Endothelial cell of umbilical vein (primary cell): Measurements from ENCODE around the gene TGFBR2. TPM values are rescaled to one million over a fixed set of nuclear protein-coding genes. Genes with fewer than 3 reads are reported as not detected.

ENCODE experiments used
- BruUV-seq: library from RNA; stranded (reverse); fragments of 400-500 nt; replicated peaks from 2 replicates; lab custom pipeline; 2021; lab: Mats Ljungman, UMichigan
- CTCF ChIA-PET: fragments of 300-600, 350-600 bp; sonication (Branson Sonifier 250); formaldehyde crosslinking; loops from one replicate; lab custom pipeline; 2021; ENCODE audit warnings: antibody characterized with exemption, inconsistent platforms; lab: Charles Lee
- POLR2A ChIA-PET: fragments of 300-600, 350-600 bp; sonication (Branson Sonifier 250); formaldehyde crosslinking; loops from one replicate; lab custom pipeline; 2021; ENCODE audit warnings: antibody characterized with exemption, inconsistent platforms; lab: Charles Lee
- DNase-seq: peaks from one replicate; pipeline ENCODE4 v3.0.0-alpha.2; 2011; ENCODE audit warnings: low read depth, low spot score
- FAIRE-seq: peaks from 2 replicates; lab custom pipeline; 2011; peaks lifted over from hg19 to GRCh38; lab: Jason Lieb, UNC
- H2AFZ ChIP-seq: 2 replicates; pipeline ENCODE4 v1.6.0; 2012; ENCODE audit warnings: low read depth, low read length, control low read depth, inconsistent platforms
- H3K27ac ChIP-seq: 2 replicates; pipeline ENCODE4 v1.5.1; 2011; ENCODE audit warnings: low read depth, mild to moderate bottlenecking, control low read depth, low read length, moderate library complexity; ENCODE audit not compliant: insufficient read depth
- H3K27me3 ChIP-seq, 2 experiments: 2 replicates each; pipeline versions ENCODE4 v1.6.0 to v1.6.1; 2011; ENCODE audit warnings: low read length in 2 of 2, mixed read lengths in 1 of 2; ENCODE audit not compliant: control insufficient read depth in 2 of 2, insufficient read depth in 2 of 2
- H3K36me3 ChIP-seq, 2 experiments: 2 replicates in 1 of 2; 3 replicates in 1 of 2; pipeline ENCODE4 v1.5.1; 2011; ENCODE audit warnings: low read length in 2 of 2, mild to moderate bottlenecking in 1 of 2, moderate library complexity in 1 of 2; ENCODE audit not compliant: control insufficient read depth in 2 of 2, insufficient read depth in 2 of 2; ENCODE audit errors: extremely low read depth in 1 of 2
- H3K4me1 ChIP-seq: 3 replicates; pipeline ENCODE4 v1.5.1; 2011; ENCODE audit warnings: mild to moderate bottlenecking, low read length; ENCODE audit not compliant: control insufficient read depth, insufficient read depth; ENCODE audit errors: extremely low read depth
- H3K4me2 ChIP-seq: 2 replicates; pipeline ENCODE4 v1.6.1; 2011; ENCODE audit warnings: low read length, control low read depth, mixed read lengths; ENCODE audit not compliant: insufficient read depth
- H3K4me3 ChIP-seq, 3 experiments: fragments of 200-600 bp in 1 of 3; sonication (generic), shearing (Covaris generic) in 1 of 3; replicated peaks in 1 of 3; 2 replicates each; pipeline ENCODE4 v1.5.1; 2011 to 2016; ENCODE audit warnings: control low read depth in 3 of 3, low read length in 3 of 3, mild to moderate bottlenecking in 2 of 3, inconsistent platforms in 1 of 3, low read depth in 1 of 3, moderate library complexity in 1 of 3; ENCODE audit not compliant: insufficient read depth in 1 of 3
- H3K79me2 ChIP-seq: 2 replicates; pipeline ENCODE4 v1.6.0; 2012; ENCODE audit warnings: low read length, inconsistent platforms; ENCODE audit not compliant: control insufficient read depth, insufficient read depth
- H3K9ac ChIP-seq: replicated peaks from 2 replicates; pipeline ENCODE3; 2011; ENCODE audit warnings: low read length, control low read depth; ENCODE audit not compliant: insufficient read depth; ENCODE audit errors: extremely low read depth
- H3K9me1 ChIP-seq: replicated peaks from 3 replicates; pipeline ENCODE4 v1.6.0; 2011; ENCODE audit warnings: mild to moderate bottlenecking, low read length; ENCODE audit not compliant: control insufficient read depth, insufficient read depth; ENCODE audit errors: extremely low read depth
- H3K9me3 ChIP-seq: replicated peaks from 2 replicates; pipeline ENCODE4 v1.5.1; 2012; ENCODE audit warnings: low read length, inconsistent platforms; ENCODE audit not compliant: control insufficient read depth, insufficient read depth
- H4K20me1 ChIP-seq: replicated peaks from 2 replicates; pipeline ENCODE3; 2011; ENCODE audit warnings: mild to moderate bottlenecking, low read length; ENCODE audit not compliant: control insufficient read depth, insufficient read depth; ENCODE audit errors: extremely low read depth
- EZH2 ChIP-seq: IDR thresholded peaks from 2 replicates; pipeline ENCODE4 v1.6.1; 2012; ENCODE audit warnings: borderline replicate concordance, low read depth, mild to moderate bottlenecking, moderate library complexity, low read length, inconsistent platforms; ENCODE audit not compliant: severe bottlenecking
- JUN ChIP-seq: IDR thresholded peaks from 2 replicates; pipeline ENCODE4 v1.6.1; 2011; ENCODE audit warnings: borderline replicate concordance, low read depth; ENCODE audit not compliant: insufficient read length, insufficient read depth
- MYC ChIP-seq: IDR thresholded peaks from one replicate; pipeline ENCODE4 v1.6.1; 2011; ENCODE audit warnings: mild to moderate bottlenecking, low read depth, low read length
- POLR2A ChIP-seq: IDR thresholded peaks from 2 replicates; pipeline ENCODE4 v1.6.1; 2012; ENCODE audit warnings: low read depth, mild to moderate bottlenecking, control low read depth, low read length
- POLR2AphosphoS5 ChIP-seq: IDR thresholded peaks from 2 replicates; pipeline ENCODE4 v1.6.1; 2012; ENCODE audit warnings: low read depth, mild to moderate bottlenecking, control low read depth, low read length, moderate library complexity; ENCODE audit not compliant: insufficient read depth
- dilution Hi-C: fragments of 300-500 bp; cut with MboI; formaldehyde crosslinking; loops from one replicate; pipeline ENCODE4 v1.15.0; 2019; ENCODE audit warnings: low sequenced_read_pairs; ENCODE audit not compliant: extremely low pct_ligation_motif_present
- intact Hi-C: fragments of 100-400 bp; cut with micrococcal nuclease; formaldehyde crosslinking; loops from one replicate; pipeline ENCODE4 v1.10.0; 2022
- polyA plus RNA-seq, 4 experiments: library from polyadenylated mRNA; depleted of rRNA in 3 of 4; stranded (reverse) in 3 of 4; unstranded in 1 of 4; fragments of >200 nt; gene quantifications; 2 replicates each; pipeline versions ENCODE4 v1.2.1 to v1.2.3, GENCODE V29; 2011 to 2012; ENCODE audit warnings: missing spikeins in 1 of 4
- total RNA-seq: library from RNA; stranded (reverse); gene quantifications from 2 replicates; pipeline ENCODE4 v1.2.3, GENCODE V29; 2021
- TF ChIP-seq, protein P1 (sequence below): IDR thresholded peaks from 2 replicates; pipeline ENCODE4 v1.6.1; 2011; ENCODE audit not compliant: insufficient read depth, insufficient read length

The TGFBR2 gene
- total and polyA plus RNA-seq, 2 donors (not counting 3 experiments of a cell fraction or from before 2014, with no cell fraction given): 227 to 250 TPM

- no peak overlapping the region for H3K27ac ChIP-seq
- dilution Hi-C loops: loop anchor here (25.0 kb wide), 1 partner anchor 267 kb away; no protein-coding TSS in a partner anchor
- H3K36me3 ChIP-seq: no peaks in the 10 kb centered on the region
- H3K27me3 ChIP-seq: no peaks in the 10 kb centered on the region
- POLR2A ChIA-PET: no interaction called here
- H4K20me1 ChIP-seq: no peaks in the 10 kb centered on the region
- intact Hi-C loops: loop anchor here (1.0 kb wide), 1 partner anchor 376 kb away; no protein-coding TSS in a partner anchor
- H3K9me1 ChIP-seq: no peaks in the 10 kb centered on the region
- DNase-seq: no peak
- peaks cover 25% of the 10 kb centered on the region for H3K79me2 ChIP-seq
- no peak overlapping the region for H3K9ac ChIP-seq
- H3K4me3 ChIP-seq: no peak overlapping the region
- H3K4me2 ChIP-seq: peak overlapping the region; percentile 1
- no TSS peak for BruUV-seq
- no peaks in the 10 kb centered on the region for H3K9me3 ChIP-seq
- TF ChIP-seq JUN (peak; percentile 31), POLR2A (no peak), POLR2AphosphoS5 (no peak), EZH2 (no peak)
- TF ChIP-seq, protein P1, sequence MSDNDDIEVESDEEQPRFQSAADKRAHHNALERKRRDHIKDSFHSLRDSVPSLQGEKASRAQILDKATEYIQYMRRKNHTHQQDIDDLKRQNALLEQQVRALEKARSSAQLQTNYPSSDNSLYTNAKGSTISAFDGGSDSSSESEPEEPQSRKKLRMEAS: no peak
- H2AFZ ChIP-seq: no peak overlapping the region
- CTCF ChIA-PET: interaction anchor here (1.1 kb wide), 1 partner anchor 40 kb away, joined by 3 read pairs; no protein-coding TSS in a partner anchor
- FAIRE-seq: peak; percentile 31
- peaks cover 27% of the 10 kb centered on the region for H3K4me1 ChIP-seq
These were observed 2.3 kb upstream of the TGFBR2 start for GRCh38 chr3:30604093-30604492.

DNA sequence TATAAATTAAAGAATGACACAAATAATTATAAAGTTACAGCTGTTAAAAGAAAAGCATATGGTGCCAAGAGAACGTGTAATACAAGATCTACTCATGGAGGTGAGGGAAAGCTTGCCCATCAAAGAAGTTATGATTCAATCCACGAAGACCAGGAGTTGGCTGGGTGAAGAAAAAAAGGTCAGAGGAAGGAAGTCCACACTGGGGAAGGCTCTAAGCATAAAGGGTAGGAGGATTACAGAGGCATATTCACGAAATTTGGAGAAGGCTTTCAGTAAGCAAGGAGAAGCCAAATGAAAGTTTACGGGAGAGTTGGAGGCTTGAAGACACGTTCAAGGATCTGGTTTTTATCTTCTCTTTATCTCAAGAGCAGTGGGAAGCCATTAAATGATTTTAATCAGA is 1.8 kb upstream of the TGFBR2 start:
- Histone ChIP-seq H3K27me3 (no peaks in the 10 kb centered on the region), H3K36me3 (no peaks in the 10 kb centered on the region), H3K4me3 (no peak overlapping the region), H3K9me1 (no peaks in the 10 kb centered on the region), H3K27ac (no peak overlapping the region), H4K20me1 (no peaks in the 10 kb centered on the region), H3K4me2 (no peak overlapping the region), H3K4me1 (peaks cover 31% of the 10 kb centered on the region), H2AFZ (no peak overlapping the region), H3K9ac (no peak overlapping the region), H3K9me3 (no peaks in the 10 kb centered on the region), H3K79me2 (peaks cover 30% of the 10 kb centered on the region)
- intact Hi-C loops: loop anchor here (1.0 kb wide), 1 partner anchor 376 kb away; no protein-coding TSS in a partner anchor
- BruUV-seq: no TSS peak
- DNase-seq (no peak), FAIRE-seq (no peak)
- CTCF ChIA-PET: interaction anchor here (1.1 to 3.6 kb wide), 2 partner anchors 40 to 86 kb away, joined by 3 to 24 read pairs; no protein-coding TSS in a partner anchor
- dilution Hi-C loops: loop anchor here (25.0 kb wide), 1 partner anchor 267 kb away; no protein-coding TSS in a partner anchor
- no peak for TF ChIP-seq MYC
- no peak for TF ChIP-seq POLR2AphosphoS5
- POLR2A ChIA-PET: no interaction called here
